HG02642 (cell line): ENCODE measurements around the gene GLS.

ENCODE experiments used
- ATAC-seq: cut with Tn5 transposase; IDR thresholded peaks from one replicate; pipeline ENCODE4 v1.9.1; 2021; ENCODE audit warnings: mild to moderate bottlenecking; ENCODE audit not compliant: unreplicated experiment, poor library complexity

GLS gene

DNA sequence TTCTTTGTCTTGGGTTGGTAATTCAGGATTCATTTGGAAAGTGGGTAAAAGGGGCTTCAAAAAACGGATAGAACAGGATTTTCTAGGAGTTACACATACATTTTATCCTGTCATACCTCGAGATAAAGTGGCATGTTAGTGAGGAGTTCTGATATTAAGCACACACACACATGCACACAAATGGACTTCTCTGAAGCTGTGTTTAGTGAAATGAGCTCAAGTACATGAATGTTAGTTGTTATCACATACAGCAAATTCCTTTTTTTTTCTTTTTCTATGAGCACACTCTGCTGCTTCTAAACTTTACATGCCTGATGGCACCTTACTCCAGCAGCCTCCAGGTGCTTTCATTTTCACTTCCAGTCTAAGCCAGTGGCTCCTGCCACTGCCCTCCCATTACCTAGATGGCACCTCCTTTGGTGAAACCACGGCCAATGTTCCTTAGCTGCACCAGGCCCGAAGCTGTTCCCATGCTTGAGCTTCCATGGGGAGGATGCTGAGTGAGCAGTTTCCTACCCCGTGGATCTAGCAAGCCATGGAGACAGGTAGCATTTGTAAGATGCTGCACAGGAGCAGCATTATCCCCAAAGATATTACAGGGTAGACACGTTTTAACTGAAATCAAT lies 83.7 kb downstream of the GLS start:
- peak; percentile 41 for ATAC-seq

DNA sequence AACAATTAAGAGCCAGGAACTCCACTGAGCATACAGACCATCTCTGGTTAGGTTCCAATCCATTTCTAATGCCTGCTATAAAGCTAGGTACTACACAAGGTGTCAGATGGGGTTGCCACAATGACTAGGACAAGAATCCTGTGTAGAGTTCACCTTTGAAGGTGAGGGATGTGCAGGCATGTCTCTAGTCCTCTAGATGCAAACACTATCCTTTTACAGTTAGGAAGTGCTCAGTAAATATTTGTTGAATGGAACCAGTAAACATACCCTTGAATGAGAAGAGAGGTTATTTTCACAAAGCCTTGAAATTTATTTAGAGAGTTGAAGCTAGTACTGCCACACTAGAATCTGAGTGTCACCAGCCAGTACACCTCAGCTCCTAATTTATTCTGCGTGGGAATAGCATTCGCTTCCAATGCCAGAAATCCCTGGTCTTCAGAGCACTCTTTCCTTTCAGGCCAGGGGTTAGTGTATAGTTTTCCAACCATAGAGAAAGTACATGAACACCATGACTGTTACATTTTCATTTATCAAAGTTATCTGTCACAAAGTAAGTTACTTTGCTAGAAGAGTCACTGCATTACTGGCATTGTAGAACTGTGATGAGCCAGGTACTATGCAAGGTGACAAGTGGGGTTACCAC lies 85.1 kb downstream of the GLS start:
- ATAC-seq = no peak

DNA sequence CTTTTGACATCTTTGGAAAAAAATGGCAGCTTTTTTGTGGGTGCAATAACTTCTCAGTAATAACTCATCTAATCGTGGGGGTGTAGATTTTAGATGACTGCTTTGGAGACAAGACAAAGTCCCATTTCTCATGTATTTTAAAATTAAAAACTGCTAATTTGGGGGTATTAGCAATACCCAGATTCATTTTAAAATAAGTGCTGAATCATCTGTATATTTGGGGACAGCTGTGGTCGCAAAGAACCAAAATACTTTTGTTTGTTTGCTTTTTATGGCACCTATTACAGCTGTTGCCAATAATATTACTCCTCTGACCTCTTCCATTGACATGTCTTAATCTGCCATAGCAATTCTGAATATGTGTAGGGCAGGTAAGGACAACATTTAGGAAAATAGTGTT lies 87.9 kb downstream of the GLS start:
- no peak for ATAC-seq

DNA sequence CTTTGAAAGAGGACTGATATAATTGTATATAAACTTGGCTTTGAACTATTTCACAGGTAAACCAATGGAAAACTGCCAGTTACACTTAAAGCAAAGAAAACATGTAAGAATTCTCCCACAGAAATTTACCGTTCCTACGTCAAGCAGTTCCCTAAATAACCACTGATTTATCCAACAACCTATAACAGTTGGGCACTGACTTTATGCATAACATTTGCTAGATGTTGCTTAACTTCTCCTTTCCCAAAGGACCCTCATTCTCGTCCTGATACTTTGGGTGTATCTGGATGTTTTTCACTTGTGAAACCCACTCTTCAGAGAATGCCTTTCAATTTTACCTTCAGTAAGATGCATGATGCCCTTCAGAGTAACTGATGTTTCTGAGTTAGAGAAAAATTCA lies 89.5 kb downstream of the GLS start:
- ATAC-seq = no peak

DNA sequence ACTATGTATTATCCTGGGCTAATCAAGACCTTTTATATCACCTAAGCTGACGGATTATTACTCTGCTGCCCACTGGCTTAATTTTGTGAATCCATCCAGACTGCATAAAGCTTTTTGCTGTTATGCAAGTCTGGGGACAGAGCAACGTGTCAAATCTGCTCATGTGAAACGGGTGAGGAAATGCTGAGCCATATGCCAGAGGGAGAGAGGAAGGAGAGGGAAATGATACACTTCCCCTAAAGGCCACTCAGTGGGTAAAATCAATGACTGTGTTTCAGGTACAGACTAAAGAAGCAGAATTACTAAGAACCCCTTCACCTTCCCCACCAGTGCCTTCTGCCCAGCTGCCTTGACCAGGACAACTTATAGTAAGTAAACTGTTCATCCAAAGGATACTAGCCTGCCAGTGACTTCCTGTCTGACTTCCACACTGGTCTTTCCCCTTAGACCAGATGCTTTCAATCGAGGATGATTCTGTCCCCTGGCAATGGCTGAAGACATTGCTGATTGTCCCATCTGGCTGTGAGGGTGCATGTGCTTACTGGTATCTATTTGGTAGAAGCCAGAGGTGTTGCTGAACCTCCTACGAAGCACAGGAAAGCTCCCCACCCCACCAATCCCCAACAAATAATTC lies 90.4 kb downstream of the GLS start:
- ATAC-seq = no peak

DNA sequence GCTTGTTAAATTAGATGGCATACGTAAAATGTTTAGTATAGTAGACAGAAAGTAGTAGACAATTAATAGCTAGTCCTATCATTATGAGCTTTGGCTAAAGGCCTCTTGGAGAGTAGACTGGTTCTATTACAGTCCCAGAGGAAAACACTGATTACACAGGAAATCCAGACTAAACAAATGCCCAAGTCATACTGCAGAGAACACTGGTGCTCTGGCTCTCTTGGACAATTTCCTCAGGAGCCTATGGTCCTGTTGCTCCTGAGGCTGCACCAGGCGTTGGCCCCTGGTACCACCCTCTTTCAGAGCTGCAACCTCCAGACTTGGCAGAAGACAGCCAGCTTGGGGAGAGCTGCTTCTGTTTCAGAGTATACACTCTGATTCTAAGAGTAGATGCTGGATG lies 91.6 kb downstream of the GLS start:
- ATAC-seq = no peak

DNA sequence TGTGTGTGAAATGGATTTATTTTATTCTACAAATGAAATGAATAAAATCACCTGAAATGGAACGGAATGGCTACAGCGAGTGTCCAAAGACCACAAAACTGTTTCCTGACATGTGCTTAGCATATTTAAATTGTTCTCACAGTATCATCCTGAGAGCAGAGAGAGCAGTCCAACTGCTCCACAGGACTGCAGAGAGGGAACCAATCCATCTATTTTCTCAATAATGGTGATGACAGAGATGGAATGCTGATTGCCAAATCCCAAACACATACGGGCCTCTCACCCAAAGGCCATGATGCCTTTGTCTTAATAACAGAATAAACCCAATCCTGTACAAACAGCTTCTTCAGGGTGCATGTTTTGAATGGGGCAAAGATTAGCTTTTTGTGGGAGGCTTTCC lies 92.2 kb downstream of the GLS start:
- ATAC-seq = no peak

DNA sequence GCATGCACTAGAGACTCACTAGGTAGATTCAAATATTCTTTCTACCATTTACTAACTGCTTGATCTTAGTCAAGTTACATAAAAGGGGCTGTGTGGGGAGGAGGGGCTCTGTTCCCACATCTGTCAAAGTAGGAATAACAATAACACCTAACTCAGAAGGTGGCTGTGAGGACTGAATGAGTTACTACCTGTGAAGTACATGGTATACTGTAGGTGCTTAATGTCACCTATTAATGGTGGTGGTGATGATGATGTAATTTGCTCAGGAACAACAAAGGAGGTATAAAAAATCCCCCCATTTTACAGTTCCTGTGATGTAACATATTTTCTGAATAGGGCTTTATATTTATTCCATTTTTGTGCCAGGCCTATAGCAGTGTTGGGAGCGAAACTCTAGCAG lies 92.6 kb downstream of the GLS start:
- ATAC-seq = no peak

DNA sequence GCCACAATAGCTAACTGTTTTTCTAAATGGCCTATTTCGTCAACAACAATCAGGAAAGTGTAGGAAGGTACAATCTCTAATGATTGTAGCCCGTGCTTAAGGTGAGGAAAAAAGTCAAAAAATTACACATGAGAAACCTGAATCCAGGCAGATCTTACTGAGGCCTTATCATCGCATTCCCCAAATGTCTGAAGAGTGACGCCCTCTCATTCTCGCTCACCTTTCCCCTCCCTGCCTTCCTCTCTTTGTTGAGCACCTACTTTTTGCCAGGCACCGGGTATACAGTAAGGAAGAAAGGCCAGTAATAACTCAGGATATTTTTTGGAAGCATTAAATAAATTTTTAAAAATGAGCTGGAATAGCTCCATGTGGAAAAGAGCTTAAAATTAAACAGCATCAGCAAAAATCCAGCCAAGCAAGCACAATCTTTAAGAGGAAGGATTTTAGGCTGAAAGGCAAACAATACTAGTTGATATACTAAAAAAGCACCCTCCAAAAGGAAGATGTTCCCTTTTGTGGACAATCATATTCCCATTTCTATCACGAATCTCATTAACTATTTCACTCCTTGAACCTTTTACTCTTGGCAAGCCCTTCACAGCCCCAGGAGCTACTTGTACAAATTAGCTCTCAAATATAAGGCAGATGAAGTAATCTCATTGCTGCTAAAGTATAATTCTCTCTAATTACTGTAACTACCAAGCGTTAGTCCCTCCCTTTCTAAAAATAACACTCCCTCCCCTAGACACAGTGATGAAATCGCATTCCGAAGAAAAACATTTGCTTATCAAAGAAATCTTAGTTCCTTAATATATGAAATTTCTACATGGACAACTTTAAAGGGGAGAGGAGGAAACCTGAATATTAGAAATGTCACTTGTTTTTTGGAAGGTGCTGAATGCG lies 93.4 kb downstream of the GLS start:
- no peak for ATAC-seq

DNA sequence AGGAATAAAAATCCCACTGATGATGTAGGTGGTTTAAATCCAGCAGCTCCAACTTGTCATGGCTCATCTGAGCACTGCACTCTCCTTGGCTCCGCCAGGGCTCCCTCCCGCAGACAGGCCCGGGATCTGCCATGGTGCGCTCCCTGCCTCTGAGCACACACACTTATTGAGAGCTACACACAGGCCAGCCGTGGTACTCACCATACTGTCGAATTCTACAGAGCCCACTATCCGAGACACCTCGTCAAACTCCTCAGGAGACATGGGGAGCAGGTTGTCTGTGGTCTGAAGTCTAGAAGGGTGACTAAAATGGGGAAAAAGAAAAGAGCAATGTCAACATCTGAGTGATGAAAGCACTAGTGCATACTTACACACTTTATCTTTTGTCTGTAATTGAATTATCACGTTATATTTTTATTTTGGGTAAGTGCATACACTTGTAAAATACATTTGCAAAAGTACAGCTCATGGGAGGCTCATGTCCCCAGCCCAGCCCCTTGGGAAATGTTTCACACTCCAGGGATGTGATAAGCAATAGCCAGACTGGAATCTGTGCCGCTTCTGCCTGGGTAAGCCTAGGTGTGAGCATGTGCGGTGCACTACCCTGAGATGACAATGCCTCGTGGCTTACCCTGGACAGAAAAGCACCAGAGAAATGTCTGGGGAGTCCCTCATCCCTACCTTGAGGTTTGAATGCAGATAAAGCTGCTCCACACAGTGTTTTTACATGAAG lies 94.2 kb downstream of the GLS start:
- no peak for ATAC-seq

DNA sequence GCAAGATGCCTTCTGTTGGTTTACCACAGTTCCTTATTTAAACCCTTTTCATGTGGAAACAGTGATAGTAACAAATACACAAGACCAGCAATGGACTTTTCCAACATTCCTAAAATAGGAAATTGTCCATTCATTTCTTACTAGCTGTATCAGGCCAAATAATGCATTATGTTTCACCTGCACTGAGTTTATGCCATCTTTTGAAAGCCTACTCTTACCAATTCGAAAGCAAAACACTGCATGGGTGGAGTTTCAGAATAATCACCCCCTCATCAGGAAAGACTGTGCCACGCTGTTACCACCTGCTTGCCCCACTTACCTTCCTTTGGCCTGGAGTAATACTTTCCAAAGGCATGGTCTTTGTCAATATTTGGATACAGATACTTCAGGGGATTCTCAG lies 95.9 kb downstream of the GLS start:
- ATAC-seq = no peak

DNA sequence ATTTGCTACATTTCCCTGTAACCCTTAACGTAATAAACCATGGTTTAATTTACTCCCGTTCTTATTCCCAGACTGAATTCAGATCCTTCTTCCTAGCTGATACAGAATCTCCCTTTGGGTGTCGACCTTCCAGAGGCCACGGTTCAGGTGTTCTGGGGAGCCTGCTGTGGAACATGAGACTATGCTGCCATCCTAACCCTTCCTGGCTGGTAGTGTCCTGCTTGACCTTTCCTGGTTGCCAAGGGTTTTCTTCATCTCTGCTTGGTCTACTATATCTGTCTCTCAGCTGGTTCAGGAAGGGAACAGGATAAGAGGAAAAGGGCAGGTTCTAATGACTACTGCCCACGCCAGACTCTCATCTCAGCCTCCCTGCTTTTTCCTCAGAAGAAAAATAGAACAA lies 96.9 kb downstream of the GLS start:
- no peak for ATAC-seq

DNA sequence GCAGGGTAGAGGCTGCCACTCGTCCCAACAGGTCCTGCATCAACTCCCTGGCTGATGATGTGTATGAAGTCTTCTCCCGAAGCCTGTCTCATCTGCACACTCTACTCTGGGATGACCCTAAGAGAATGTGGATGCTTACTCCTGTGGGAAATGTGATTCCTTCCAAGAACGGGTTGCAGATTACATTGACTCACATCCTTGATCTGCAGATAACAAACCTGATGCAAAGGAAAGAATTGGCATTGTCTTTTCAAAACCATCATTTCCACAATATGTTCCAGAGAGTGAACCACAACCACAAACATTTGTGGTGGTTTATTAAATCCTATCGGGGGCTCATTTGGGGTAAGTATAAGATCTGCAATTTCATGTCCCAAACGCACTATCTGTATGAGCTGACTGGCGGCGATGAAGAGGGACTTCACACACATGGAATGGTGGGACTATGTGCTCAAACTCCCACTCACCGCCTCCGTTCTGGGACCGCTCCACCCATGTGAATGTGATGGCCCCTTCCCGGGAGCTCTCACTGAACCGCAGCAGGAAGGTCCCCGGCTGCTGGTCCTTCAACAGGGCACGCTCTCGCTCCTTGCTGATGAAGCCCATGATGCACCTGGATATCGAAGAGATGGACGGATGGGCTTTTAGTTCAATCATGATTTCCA lies 97.9 kb downstream of the GLS start:
- no peak for ATAC-seq

DNA sequence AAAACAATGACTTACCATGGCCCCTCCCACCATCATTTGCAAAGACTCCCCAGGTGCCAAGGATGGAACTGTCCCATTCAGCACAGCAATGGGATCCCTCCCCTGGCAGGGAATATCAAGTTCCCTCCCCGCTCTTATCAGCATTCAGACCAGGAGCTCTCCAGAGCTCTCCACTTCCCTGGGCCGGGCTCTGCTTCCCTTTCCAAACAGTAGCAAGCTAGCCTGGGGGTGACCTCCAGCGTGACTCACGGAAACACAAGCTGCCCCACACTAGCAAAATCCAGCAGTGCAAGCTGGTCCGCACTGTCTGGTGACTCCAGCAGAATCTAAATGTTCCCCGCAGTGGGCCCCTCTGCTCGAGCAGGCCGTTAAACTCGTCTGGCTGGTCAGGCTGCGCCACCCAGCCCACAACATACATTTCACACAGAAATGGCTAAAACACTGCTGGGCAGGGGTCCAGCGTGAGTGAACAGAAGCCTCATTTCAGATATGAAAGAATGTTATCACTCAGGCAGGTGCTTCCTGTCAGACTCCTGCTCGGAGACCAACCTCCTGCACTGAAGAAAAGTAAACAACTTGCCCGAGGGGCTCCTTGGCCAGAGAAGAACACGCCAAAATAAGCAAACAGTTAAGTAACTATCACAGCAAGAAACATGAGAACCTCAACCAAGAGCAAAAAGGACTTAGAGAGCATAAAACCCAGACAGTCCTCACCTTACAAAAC lies 99.4 kb downstream of the GLS start:
- ATAC-seq = no peak

DNA sequence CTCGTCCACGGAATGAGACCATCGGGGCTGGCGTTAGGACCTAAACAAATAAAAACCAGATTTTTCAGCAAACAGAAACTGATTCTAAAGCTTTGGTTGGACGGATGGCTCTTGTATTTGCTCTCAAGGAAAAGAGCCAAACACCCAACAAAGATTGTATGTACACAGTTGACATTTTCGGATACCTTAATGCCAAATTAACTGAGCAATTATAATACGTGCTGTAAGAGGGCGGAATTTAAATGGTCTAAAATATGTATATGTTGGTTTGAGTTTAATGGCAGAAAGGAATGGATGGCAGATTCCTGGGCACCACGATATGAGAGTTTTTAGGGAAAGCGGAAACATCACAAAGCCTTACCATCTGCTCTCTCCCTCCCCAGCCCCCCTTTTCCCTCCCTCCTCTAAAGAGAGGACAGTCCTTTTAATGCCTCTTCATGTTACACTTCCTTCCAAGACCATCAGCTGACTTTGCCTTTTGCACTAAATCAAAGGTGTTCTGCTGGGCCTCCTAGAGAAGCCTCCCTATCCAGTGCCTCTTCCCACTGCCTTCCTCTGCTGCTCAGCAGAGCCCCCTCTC lies 100.1 kb downstream of the GLS start:
- no peak for ATAC-seq

DNA sequence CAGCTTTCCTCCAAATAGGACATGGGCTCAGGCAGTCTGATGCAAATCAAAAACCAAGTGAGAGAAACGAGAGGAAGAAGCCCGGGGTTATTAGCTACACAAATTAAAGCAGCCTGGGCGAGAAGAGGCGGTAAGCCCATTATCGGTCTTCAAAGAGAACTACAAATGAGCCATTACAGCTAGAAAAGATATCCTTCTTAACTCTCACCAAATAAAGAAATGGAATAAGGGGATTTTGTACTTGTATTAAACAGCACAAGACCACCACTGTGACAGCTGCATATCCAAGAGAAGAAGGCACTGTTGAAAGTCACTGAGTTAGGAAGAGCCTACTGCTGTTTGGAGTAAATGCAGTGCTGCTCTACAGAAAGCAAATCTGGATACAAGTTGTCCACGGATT lies 100.7 kb downstream of the GLS start:
- no peak for ATAC-seq

DNA sequence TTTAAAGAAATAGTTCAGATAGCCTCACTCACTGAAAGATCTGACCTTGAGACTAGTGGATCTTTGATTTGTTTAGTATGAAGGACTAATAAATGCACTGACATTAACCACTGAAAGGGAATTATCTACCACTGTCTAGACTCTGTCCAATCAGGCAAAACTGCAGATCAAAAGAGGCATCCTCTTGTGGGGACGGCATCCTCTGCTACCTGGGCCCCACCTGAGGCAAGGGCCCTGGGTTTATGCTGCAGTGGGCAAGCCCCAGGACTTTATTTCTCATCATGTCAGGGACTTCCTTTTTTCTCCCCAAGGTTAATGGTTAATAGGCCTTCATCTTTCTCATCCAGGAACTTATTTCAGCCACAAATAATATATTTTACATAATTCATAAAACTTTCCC lies 101.1 kb downstream of the GLS start:
- ATAC-seq = no peak

DNA sequence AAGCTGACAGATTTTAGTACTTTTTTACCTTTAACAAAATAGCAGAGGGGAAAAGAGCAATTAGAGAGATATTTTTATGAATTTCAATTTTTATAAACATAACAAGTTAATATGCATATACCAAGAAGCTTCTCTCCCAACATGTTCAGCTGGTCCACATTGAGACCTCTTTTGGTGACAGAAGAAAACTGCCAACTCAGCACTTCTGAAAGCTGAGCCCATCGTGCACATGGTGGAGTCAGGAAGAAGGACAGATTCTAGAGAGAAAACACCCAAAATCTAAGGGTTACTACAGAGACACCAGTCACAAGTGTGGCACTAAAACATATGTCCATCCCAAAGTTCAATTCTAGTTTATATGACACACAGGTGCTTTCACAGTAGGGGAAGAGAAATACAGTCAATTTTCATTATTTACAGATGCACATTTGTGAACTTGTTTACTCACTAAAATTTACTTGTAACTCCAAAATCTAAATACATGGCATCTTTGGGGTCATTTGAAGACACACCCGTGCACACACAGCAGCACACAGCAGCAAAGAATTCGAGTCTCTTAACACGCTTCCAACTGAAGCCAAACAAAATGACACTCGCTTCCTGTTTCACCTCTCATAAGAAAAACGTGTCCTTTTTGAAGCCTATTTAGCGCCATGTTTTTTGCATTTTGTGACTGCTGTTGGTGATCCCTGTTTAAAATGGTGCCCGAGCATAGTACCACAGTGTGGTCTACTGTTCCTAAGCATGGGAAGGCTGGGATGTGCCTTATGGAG lies 101.8 kb downstream of the GLS start:
- ATAC-seq = no peak
